Body of pancreas (tissue), 4 donors: ENCODE measurements around the gene ANKRD12.

Experiments
- CTCF ChIP-seq, 7 experiments: fragments of 450-650 bp in 4 of 7; fragments of 200-600 bp in 3 of 7; sonication (generic) in 3 of 7; IDR thresholded peaks; one replicate each; pipeline ENCODE4 v1.5.1; 2016 to 2019; ENCODE audit warnings: antibody characterized with exemption in 7 of 7
- POLR2A ChIP-seq, 3 donors: fragments of 450-650 bp; IDR thresholded peaks; one replicate each; pipeline ENCODE4 v1.6.1; 2016; ENCODE audit warnings: antibody characterized with exemption in 3 of 3, mild to moderate bottlenecking in 2 of 3

- TF ChIP-seq CTCF (IDR thresholded peaks at IDR 0.05) (no peak), POLR2A (IDR thresholded peaks at IDR 0.05) (no peak)
Measured at GRCh38 chr18:9106800-9107584, 29.6 kb upstream of the ANKRD12 start.
